GM19468 (cell line): ENCODE results near the gene SPOP.
"Not testable (repeated sequence)": the region's sequence is repeated elsewhere in the genome, so short reads cannot be mapped to it uniquely, and the experiment has no call there.

Experiments
- ATAC-seq: cut with Tn5 transposase; IDR thresholded peaks from one replicate; pipeline ENCODE4 v1.9.1; 2021; ENCODE audit warnings: mild to moderate bottlenecking, moderate library complexity, moderate number of reproducible peaks; ENCODE audit not compliant: unreplicated experiment; ENCODE audit errors: extremely low read depth

Gene SPOP

DNA sequence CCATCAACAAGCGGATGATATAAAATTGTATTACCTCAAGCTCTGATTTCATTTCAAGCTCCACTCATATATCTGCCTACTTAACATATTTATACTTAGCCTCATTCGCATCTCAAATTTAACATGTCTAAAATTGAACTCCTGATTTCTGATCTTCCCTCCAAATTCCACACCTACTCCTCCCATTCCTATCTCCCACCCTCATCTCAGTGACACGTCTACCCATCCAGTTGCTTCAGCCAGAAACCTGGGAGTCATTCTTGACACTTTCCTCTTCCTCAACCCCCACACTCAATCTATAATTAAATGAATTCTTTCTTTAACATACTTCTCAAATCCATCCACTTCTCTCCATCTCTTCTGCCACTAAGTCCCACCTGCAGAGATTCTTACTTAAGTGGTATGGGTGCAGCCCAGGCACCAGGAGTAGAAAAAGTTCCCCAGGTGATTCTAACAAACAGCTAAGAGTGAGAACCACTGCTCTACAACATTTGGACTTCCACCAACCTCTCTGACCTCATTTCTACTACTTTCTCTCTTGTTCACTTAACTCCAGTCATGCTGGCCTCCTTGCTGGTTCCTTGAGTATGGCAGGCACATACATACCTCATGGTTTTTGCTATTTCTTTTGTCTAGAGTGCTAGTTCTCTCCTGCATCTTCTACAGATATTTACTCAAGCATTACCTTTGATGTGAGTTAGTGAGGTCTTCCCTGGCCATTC, 18.1 kb downstream of the SPOP start:
- no peak for ATAC-seq

DNA sequence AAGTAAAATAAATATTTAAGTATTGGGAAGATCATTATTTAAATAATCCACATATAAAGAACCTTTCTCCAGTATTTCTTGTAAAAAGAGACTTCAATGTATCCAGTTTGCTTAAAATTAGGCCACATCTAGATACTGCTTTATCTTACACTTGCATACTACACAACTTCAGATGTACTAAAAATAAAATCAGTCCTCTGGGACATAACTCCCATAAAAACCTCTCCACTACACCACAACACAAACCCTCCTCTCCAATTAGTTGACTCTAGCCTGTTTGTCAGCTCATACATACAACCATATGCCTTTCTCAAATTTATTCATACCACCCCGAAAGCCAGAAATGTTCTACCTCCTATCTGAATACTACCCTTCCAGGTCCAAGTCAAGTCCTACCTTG, 21.6 kb downstream of the SPOP start:
- no peak for ATAC-seq

DNA sequence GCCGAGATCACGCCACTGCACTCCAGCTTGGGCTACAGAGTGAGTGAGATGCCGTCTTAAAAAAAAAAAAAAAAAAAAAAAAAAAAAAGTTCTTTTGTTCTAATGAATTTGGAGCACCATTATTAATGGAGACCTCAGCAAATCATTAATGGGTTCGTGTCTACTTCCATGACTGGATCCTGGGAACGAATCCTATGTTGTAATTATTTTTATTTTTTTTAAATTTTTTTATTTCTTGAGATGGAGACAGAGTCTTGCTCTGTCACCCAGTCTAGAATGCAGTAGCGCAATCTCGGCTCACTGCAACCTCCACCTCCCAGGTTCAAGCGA, 30.7 kb downstream of the SPOP start:
- no peak for ATAC-seq

- no peak for ATAC-seq
Measured at GRCh38 chr17:49646391-49647255, 31.3 kb downstream of the SPOP start.

GRCh38 chr17:49646056-49646390, 31.9 kb downstream of the SPOP start:
- ATAC-seq = not testable (repeated sequence)

DNA sequence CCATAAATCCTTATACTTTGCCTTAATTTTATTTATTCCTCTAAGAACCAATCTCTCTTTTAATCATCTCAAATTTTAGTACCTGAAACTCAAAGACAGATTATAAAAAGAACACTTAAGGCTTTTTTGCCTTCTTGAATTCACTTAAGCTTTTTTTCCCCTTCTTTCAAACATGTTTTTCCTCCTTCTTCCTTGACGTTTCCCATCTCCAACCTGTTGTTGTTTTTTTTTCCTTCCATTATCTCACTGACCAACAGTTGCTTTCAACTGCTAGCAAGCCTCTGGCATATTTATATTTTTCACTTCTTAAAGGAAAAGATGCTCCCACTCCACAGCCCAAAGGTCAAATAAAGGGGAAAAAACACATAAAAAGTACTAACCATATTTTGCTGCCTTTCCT, 32.2 kb downstream of the SPOP start:
- ATAC-seq = no peak

- ATAC-seq = no peak
Measured at GRCh38 chr17:49640556-49640955, 37.3 kb downstream of the SPOP start.

GRCh38 chr17:49638818-49639217, 39.1 kb downstream of the SPOP start:
- no peak for ATAC-seq

GRCh38 chr17:49637739-49638138, 40.2 kb downstream of the SPOP start:
- ATAC-seq = no peak

- no peak for ATAC-seq
Measured at GRCh38 chr17:49637050-49637449, 40.8 kb downstream of the SPOP start.

DNA sequence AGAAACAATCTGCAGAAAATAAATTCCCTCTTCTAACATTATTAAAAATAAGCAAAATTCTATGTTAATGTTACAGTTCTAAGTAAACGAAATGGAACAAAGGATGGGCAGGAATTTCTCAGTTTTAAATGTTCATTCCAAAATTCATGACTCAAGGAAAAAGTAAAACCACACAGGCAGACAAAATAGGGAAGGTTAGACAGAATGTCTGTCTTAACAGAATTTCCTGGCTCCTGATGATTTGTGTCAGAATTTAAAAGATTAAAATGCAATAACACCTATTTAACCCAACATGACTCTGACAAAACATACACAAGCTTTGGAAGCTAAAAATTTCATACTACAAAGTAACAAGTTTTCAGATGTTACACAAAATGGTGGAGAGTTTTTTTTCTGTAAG, 42.8 kb downstream of the SPOP start:
- ATAC-seq = no peak

- ATAC-seq = no peak
Measured at GRCh38 chr17:49634485-49634860, 43.4 kb downstream of the SPOP start.

DNA sequence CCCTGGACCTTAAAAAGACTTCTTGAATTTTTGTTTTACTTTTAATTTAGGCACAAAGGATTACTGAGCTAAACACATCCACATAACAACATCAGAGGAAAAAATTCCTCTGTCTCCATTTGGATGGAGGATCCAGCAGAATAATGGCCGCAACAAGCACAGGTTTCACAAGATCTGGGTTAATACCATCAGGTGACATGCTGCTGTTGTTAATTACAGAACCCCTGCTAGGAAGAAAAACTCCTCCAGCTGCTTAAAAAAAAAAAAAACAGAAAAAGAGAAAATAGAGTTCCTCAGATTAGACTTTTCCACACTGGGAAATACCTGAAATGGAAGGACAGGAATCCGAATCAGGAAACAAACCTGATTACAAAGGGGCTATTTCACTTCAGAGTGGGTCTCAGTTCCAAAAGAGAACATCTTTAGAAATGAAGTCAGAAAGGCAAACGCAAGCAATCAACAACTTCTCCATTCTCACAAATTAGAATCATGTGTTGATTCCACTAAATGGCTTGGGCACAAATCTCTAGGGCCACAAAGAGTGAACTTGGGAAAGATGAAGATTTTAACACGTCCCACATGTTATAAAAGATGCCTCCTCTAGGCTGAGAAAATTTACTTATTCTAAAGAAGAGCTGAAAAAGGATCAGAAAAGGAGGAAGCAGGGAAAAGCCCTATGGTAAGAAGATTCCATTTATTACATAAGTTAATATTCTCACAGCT, 44.0 kb downstream of the SPOP start:
- no peak for ATAC-seq

DNA sequence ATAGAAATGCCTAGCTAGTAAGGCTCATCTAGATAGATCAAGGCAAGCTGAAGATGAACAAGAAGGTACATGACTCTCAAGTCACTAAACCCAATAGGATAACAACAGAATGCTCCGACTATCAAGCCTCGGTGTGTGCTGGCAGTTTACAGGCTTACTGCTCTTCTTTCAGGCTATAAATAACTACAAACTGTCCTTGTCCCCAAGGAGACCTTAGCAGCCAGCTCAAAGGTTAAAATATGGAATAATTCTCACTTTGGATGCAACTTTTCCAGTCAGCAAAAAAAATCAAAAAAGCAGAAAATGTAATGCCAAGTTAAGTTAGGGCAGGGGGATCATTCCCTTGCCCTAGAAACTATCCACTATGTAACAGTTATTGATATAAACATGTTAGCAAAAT, 44.6 kb downstream of the SPOP start:
- ATAC-seq = no peak

DNA sequence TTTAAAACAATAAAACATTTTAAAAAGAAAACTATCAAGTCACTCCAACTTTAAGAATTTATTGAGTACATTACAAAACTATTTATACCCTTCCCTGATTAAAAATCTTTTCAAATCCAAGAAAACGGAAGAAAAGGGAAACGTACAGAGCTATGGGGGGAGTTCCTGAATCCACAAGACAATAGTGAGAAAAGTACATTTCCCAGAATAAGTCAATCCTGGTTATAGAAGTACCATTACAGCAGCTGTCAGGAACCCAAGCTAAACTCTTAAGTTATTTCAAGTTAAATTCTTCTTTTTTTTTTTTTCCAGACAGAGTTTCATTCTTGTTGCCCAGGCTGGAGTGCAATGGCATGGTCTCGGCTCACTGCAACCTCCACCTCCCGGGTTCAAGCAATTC, 45.7 kb downstream of the SPOP start:
- ATAC-seq = no peak

DNA sequence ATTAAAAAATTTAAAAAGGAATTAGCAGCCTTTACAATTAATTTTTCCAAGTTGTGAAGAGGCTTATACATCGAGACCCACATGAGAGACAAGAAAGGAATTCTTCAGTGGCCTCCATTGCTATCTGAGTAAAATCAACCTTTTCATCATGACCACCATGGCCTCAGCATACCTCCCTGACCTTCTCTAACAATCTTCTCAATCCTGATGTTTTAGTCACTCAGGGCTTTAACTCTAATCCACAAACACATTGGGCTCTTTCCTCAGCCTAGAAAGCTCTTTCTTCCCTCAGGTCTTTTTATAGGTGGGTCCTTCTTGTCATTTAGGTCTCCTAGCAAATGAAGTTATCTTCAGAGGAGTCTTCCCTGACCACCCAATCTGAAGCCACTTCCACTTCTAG, 46.4 kb downstream of the SPOP start:
- ATAC-seq = no peak

- no peak for ATAC-seq
Measured at GRCh38 chr17:49630113-49630900, 47.6 kb downstream of the SPOP start.

- ATAC-seq = no peak
Measured at GRCh38 chr17:49629447-49629846, 48.5 kb downstream of the SPOP start.

- ATAC-seq = no peak
Measured at GRCh38 chr17:49624896-49625295, 53.0 kb downstream of the SPOP start.

- ATAC-seq = no peak
Measured at GRCh38 chr17:49621946-49622529, 55.9 kb downstream of the SPOP start.
